ENCODE results near the gene MOB3B. TPM values are rescaled to one million over a fixed set of nuclear protein-coding genes. Genes with fewer than 3 reads are reported as not detected.

MOB3B gene
- total RNA-seq, 2 experiments from 2014 or later, result 3.0 to 3.2 TPM

GRCh38 chr9:27340285-27340674, 189.3 kb downstream of the MOB3B start:
- DNase-seq, result no peak
- CTCF ChIA-PET, result interaction anchor here (0.6 kb wide), 1 partner anchor 57 kb away, joined by 4 read pairs; no protein-coding TSS in a partner anchor
- Mint-ChIP-seq H3K4me3 (no peak overlapping the region), H3K27me3 (ENCODE audit: low read depth) (no peaks in the 10 kb centered on the region), H3K9me3 (no peaks in the 10 kb centered on the region), H3K4me1 (ENCODE audit: low read depth) (no peaks in the 10 kb centered on the region), H3K36me3 (ENCODE audit: low read depth) (no peaks in the 10 kb centered on the region), H3K27ac (no peak overlapping the region)
- intact Hi-C loops (cut with micrococcal nuclease), result no loop called here

- no peaks in the 10 kb centered on the region for H3K9me3 Mint-ChIP-seq
- intact Hi-C loops (cut with micrococcal nuclease), result no loop called here
- no peaks in the 10 kb centered on the region for H3K27me3 Mint-ChIP-seq (ENCODE audit: low read depth)
Measured at GRCh38 chr9:27339661-27340284, 189.8 kb downstream of the MOB3B start.

GRCh38 chr9:27338527-27338903, 191.1 kb downstream of the MOB3B start:
- no peak overlapping the region for H3K27ac Mint-ChIP-seq
- no peaks in the 10 kb centered on the region for H3K9me3 Mint-ChIP-seq
- no peaks in the 10 kb centered on the region for H3K36me3 Mint-ChIP-seq (ENCODE audit: low read depth)
- H3K4me3 Mint-ChIP-seq, result no peak overlapping the region
- DNase-seq, result no peak
- intact Hi-C loops (cut with micrococcal nuclease), result no loop called here
- peaks cover 2% of the 10 kb centered on the region for H3K27me3 Mint-ChIP-seq (ENCODE audit: low read depth)
- CTCF ChIA-PET, result interaction anchor here (0.8 to 2.5 kb wide), 2 partner anchors 189 to 191 kb away, joined by 3 to 10 read pairs; partner anchors contain the start of gene MOB3B
- H3K4me1 Mint-ChIP-seq (ENCODE audit: low read depth), result peaks cover 4% of the 10 kb centered on the region

More at GRCh38 chr9:27339661-27340284, 189.8 kb downstream of the MOB3B start:
- H3K36me3 Mint-ChIP-seq (ENCODE audit: low read depth), result no peaks in the 10 kb centered on the region
- no peak overlapping the region for H3K4me3 Mint-ChIP-seq
- no peak for DNase-seq
- CTCF ChIA-PET, result interaction anchor here (0.6 kb wide), 1 partner anchor 57 kb away, joined by 4 read pairs; no protein-coding TSS in a partner anchor
- peak overlapping the region; percentile 24 for H3K27ac Mint-ChIP-seq
- H3K4me1 Mint-ChIP-seq (ENCODE audit: low read depth), result no peaks in the 10 kb centered on the region

GRCh38 chr9:27337833-27338526, 191.6 kb downstream of the MOB3B start:
- Mint-ChIP-seq H3K4me1 (ENCODE audit: low read depth) (peaks cover 6% of the 10 kb centered on the region), H3K27ac (no peak overlapping the region), H3K9me3 (no peaks in the 10 kb centered on the region), H3K4me3 (no peak overlapping the region), H3K27me3 (ENCODE audit: low read depth) (peaks cover 2% of the 10 kb centered on the region), H3K36me3 (ENCODE audit: low read depth) (no peaks in the 10 kb centered on the region)
- CTCF ChIA-PET, result interaction anchor here (0.8 to 2.5 kb wide), 2 partner anchors 190 to 192 kb away, joined by 3 to 10 read pairs; partner anchors contain the start of gene MOB3B
- intact Hi-C loops (cut with micrococcal nuclease), result no loop called here
- no peak for DNase-seq

GRCh38 chr9:27337236-27337635, 192.4 kb downstream of the MOB3B start:
- H3K4me3 Mint-ChIP-seq, result no peak overlapping the region
- no peak for DNase-seq
- CTCF ChIA-PET, result interaction anchor here (2.5 kb wide), 1 partner anchor 193 kb away, joined by 10 read pairs; the partner anchor contains the start of gene MOB3B
- peaks cover 2% of the 10 kb centered on the region for H3K27me3 Mint-ChIP-seq (ENCODE audit: low read depth)
- H3K27ac Mint-ChIP-seq, result no peak overlapping the region
- no peaks in the 10 kb centered on the region for H3K36me3 Mint-ChIP-seq (ENCODE audit: low read depth)
- intact Hi-C loops (cut with micrococcal nuclease), result no loop called here
- peaks cover 6% of the 10 kb centered on the region for H3K4me1 Mint-ChIP-seq (ENCODE audit: low read depth)
- no peaks in the 10 kb centered on the region for H3K9me3 Mint-ChIP-seq

GRCh38 chr9:27336829-27337228, 192.8 kb downstream of the MOB3B start:
- intact Hi-C loops (cut with micrococcal nuclease), result no loop called here
- no peak for DNase-seq
- H3K36me3 Mint-ChIP-seq (ENCODE audit: low read depth), result no peaks in the 10 kb centered on the region
- H3K9me3 Mint-ChIP-seq, result no peaks in the 10 kb centered on the region
- CTCF ChIA-PET, result interaction anchor here (2.5 kb wide), 1 partner anchor 193 kb away, joined by 10 read pairs; the partner anchor contains the start of gene MOB3B
- peaks cover 6% of the 10 kb centered on the region for H3K4me1 Mint-ChIP-seq (ENCODE audit: low read depth)
- H3K27me3 Mint-ChIP-seq (ENCODE audit: low read depth), result peaks cover 2% of the 10 kb centered on the region
- H3K27ac Mint-ChIP-seq, result no peak overlapping the region
- no peak overlapping the region for H3K4me3 Mint-ChIP-seq

- H3K27ac Mint-ChIP-seq, result no peak overlapping the region
- H3K4me1 Mint-ChIP-seq (ENCODE audit: low read depth), result peaks cover 6% of the 10 kb centered on the region
- DNase-seq, result no peak
- H3K27me3 Mint-ChIP-seq (ENCODE audit: low read depth), result peaks cover 2% of the 10 kb centered on the region
- no peaks in the 10 kb centered on the region for H3K9me3 Mint-ChIP-seq
- CTCF ChIA-PET, result interaction anchor here (2.5 kb wide), 1 partner anchor 194 kb away, joined by 10 read pairs; the partner anchor contains the start of gene MOB3B
- no peaks in the 10 kb centered on the region for H3K36me3 Mint-ChIP-seq (ENCODE audit: low read depth)
- intact Hi-C loops (cut with micrococcal nuclease), result no loop called here
- H3K4me3 Mint-ChIP-seq, result no peak overlapping the region
Measured at GRCh38 chr9:27336126-27336525, 193.5 kb downstream of the MOB3B start.

GRCh38 chr9:27335075-27335474, 194.5 kb downstream of the MOB3B start:
- H3K4me3 Mint-ChIP-seq, result no peak overlapping the region
- DNase-seq, result no peak
- H3K27ac Mint-ChIP-seq, result no peak overlapping the region
- peaks cover 6% of the 10 kb centered on the region for H3K4me1 Mint-ChIP-seq (ENCODE audit: low read depth)
- no peaks in the 10 kb centered on the region for H3K9me3 Mint-ChIP-seq
- CTCF ChIA-PET, result interaction anchor here (0.8 to 1.2 kb wide), 2 partner anchors 196 to 213 kb away, joined by 3 to 4 read pairs; no protein-coding TSS in a partner anchor
- intact Hi-C loops (cut with micrococcal nuclease), result no loop called here
- peaks cover 2% of the 10 kb centered on the region for H3K27me3 Mint-ChIP-seq (ENCODE audit: low read depth)
- H3K36me3 Mint-ChIP-seq (ENCODE audit: low read depth), result no peaks in the 10 kb centered on the region

- peak; percentile 65 for DNase-seq
- Mint-ChIP-seq H3K9me3 (no peaks in the 10 kb centered on the region), H3K4me1 (ENCODE audit: low read depth) (peaks cover 6% of the 10 kb centered on the region), H3K27ac (no peak overlapping the region), H3K4me3 (no peak overlapping the region), H3K27me3 (ENCODE audit: low read depth) (peaks cover 2% of the 10 kb centered on the region), H3K36me3 (ENCODE audit: low read depth) (no peaks in the 10 kb centered on the region)
- CTCF ChIA-PET, result interaction anchor here (0.6 to 3.2 kb wide), 23 partner anchors 24 to 550 kb away, joined by 3 to 41 read pairs (median 4); partner anchors contain the start of gene MOB3B
- intact Hi-C loops (cut with micrococcal nuclease), result loop anchor here (1.0 to 5.0 kb wide), 4 partner anchors 196 to 394 kb away; partner anchors contain the start of genes C9orf72 and MOB3B
Measured at GRCh38 chr9:27333241-27334052, 196.2 kb downstream of the MOB3B start.

GRCh38 chr9:27331393-27331792, 198.2 kb downstream of the MOB3B start:
- Mint-ChIP-seq H3K4me3 (no peak overlapping the region), H3K27ac (no peak overlapping the region), H3K4me1 (ENCODE audit: low read depth) (peaks cover 6% of the 10 kb centered on the region), H3K9me3 (no peaks in the 10 kb centered on the region), H3K36me3 (ENCODE audit: low read depth) (no peaks in the 10 kb centered on the region), H3K27me3 (ENCODE audit: low read depth) (peaks cover 2% of the 10 kb centered on the region)
- intact Hi-C loops (cut with micrococcal nuclease), result loop anchor here (5.0 kb wide), 1 partner anchor 396 kb away; no protein-coding TSS in a partner anchor
- CTCF ChIA-PET, result interaction anchor here (2.4 to 3.2 kb wide), 3 partner anchors 30 to 215 kb away, joined by 9 to 41 read pairs (median 31); partner anchors contain the start of gene MOB3B
- DNase-seq, result no peak

GRCh38 chr9:27329291-27329690, 200.3 kb downstream of the MOB3B start:
- Mint-ChIP-seq H3K4me3 (no peak overlapping the region), H3K4me1 (ENCODE audit: low read depth) (peaks cover 6% of the 10 kb centered on the region), H3K9me3 (no peaks in the 10 kb centered on the region), H3K27me3 (ENCODE audit: low read depth) (peaks cover 2% of the 10 kb centered on the region), H3K36me3 (ENCODE audit: low read depth) (peaks cover 2% of the 10 kb centered on the region), H3K27ac (no peak overlapping the region)
- CTCF ChIA-PET, result no interaction called here
- intact Hi-C loops (cut with micrococcal nuclease), result no loop called here
- no peak for DNase-seq

- no peak overlapping the region for H3K4me3 Mint-ChIP-seq
- H3K27me3 Mint-ChIP-seq (ENCODE audit: low read depth), result peaks cover 3% of the 10 kb centered on the region
- CTCF ChIA-PET, result interaction anchor here (0.7 kb wide), 1 partner anchor 64 kb away, joined by 3 read pairs; no protein-coding TSS in a partner anchor
- no peak overlapping the region for H3K27ac Mint-ChIP-seq
- intact Hi-C loops (cut with micrococcal nuclease), result no loop called here
- H3K36me3 Mint-ChIP-seq (ENCODE audit: low read depth), result peaks cover 2% of the 10 kb centered on the region
- no peaks in the 10 kb centered on the region for H3K9me3 Mint-ChIP-seq
- DNase-seq, result no peak
- H3K4me1 Mint-ChIP-seq (ENCODE audit: low read depth), result peaks cover 2% of the 10 kb centered on the region
Measured at GRCh38 chr9:27328483-27328882, 201.1 kb downstream of the MOB3B start.
